Hematopoietic multipotent progenitor cell treated with erythropoietin and hydrocortisone succinate and interleukin-3 and kit ligand, for 17 days (in vitro differentiated cells): ENCODE results near the gene LRRTM1.

Experiments
- DNase-seq: peaks from one replicate; pipeline ENCODE4 v3.0.0-alpha.2; 2015; ENCODE audit warnings: low spot score

LRRTM1 gene

DNA sequence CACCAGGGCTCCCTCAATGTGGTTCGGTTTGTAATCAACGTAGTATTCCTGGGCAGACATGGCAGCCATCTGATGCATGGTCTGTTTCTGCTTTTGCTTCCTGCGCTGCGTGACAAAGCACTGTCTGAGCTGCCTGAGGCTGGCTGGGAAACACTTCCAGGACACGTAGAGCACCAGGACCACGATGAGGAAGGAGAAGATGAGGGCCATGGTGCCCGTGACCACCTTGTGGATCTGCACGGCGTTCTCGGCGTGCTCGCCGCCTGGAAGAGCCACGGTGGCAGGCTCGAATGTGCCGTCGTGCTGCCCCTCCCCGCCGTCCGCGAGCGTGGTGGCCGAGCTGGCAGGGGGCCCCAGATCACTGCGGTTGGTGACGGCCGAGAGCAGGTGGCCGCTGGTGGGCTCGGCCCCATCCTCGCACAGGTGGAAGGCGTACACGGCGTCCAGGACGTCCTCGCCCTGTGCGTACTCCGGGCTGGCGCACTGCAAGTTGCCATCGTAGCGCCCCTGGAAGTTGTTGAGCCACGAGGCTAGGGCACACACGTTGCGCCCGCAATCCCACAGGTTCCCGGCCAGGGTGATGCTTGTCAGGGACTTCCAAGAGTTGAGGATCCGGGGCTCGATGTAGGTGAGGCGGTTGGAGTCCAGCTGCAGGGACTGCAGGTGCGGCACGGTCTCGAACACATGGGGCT, 2.1 kb downstream of the LRRTM1 start:
- DNase-seq, result no peak

- no peak for DNase-seq
Measured at GRCh38 chr2:80302001-80302313, 2.6 kb downstream of the LRRTM1 start.

- DNase-seq, result no peak
Measured at GRCh38 chr2:80300954-80301353, 3.6 kb downstream of the LRRTM1 start.

- no peak for DNase-seq
Measured at GRCh38 chr2:80300346-80300745, 4.2 kb downstream of the LRRTM1 start.

GRCh38 chr2:80299661-80300060, 4.9 kb downstream of the LRRTM1 start:
- DNase-seq, result no peak

- DNase-seq, result no peak
Measured at GRCh38 chr2:80298954-80299353, 5.6 kb downstream of the LRRTM1 start.

DNA sequence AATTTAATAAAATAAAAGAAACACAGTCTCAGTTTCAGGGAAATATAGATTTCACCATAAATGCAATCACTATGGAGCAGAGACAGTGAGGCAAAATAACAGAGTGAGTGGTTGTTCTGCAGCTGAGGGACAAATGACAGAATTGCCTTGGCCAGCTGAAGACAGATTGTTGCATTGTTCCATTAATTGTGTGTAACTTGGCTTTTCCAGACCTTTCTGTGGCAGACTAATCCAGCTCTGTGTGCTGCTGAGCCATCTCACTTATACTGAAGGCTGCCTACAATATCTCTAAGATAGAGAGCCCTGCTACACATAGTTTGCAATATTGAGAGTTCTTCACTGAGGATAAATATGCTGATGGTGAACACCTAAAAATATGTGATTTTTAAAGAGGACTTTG, 11.5 kb downstream of the LRRTM1 start:
- no peak for DNase-seq

DNA sequence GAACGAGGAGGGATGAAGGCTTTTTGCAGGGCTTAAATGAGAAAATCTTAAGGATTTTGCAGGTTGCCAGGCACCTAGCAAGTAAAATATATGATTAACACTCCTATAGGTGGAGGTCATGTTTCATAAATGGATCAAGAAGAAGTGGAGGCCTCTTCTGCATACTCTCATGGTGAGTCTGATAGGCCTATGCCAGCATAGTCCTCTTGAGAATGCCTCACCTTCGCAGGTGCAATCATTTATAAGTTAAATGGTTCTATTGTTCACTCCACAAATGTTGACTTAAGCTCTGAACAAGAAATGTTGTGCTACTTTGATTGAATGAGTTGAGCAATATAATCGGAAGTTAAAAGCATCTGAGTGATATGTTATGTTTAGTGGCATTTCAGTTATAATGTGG, 12.1 kb downstream of the LRRTM1 start:
- no peak for DNase-seq

DNA sequence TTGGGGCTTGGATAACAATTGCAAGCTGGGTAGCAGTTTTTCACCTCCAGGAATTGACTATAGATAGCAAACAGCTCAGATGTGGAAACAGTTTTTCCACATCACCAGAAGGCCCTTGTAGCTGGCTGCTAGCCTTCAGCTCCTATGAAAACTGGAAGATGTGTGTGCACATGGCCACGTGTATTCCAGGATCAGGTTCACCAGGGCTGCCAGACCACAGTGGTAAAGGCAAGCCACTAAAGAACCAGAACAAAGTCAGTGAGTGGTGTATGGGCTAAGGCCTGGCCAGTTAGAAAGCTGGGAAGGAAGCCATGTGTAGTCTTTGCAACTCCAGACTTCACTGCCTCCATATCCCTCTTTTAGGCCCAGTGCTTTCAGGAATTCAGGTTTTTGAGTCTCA, 12.9 kb downstream of the LRRTM1 start:
- DNase-seq, result no peak

DNA sequence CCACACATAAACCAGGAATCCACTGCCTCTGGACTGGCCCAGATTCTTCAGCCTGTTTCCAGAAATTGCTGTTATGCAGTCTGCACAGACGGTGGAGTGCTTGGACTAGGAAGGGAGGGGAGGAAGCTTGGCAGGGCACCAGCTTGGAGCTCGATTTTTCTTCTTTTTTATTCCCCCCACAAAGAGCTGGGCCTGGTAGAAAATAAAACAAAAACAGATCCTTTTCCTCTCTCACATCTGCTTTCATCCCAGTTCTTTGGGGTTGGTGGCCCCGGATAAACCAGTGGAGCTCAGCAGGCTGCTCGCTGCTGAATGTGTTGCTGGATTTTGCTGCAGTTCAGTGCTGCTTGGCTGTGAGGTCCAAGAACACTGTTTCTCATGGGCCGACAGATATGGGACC, 16.0 kb downstream of the LRRTM1 start:
- DNase-seq, result no peak

- DNase-seq, result no peak
Measured at GRCh38 chr2:80281049-80281448, 23.5 kb downstream of the LRRTM1 start.

GRCh38 chr2:80280598-80280997, 24.0 kb downstream of the LRRTM1 start:
- no peak for DNase-seq

GRCh38 chr2:80269806-80270205, 34.7 kb downstream of the LRRTM1 start:
- DNase-seq, result no peak

DNA sequence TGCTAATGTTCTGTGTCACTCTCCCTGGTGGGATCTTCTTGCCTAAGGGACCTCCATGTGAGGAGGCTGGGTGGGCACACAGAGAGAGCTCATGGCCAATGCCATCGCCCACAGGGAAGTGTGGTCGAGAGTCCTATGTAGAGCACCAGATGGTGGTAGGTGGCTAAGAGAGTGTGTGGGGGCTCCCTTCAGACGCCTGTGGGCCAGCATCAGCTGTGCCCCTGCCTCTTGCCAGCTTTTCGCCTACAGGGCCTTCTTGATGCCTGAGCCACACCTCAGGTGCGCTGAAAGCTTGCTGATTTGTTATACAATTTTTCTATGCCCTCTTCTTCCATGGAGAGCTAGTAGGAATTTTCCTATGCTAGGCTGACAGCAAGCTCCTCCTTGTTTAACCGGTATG, 38.3 kb downstream of the LRRTM1 start:
- no peak for DNase-seq

- DNase-seq, result no peak
Measured at GRCh38 chr2:80259292-80259691, 45.3 kb downstream of the LRRTM1 start.

- no peak for DNase-seq
Measured at GRCh38 chr2:80258793-80259192, 45.8 kb downstream of the LRRTM1 start.

- DNase-seq, result no peak
Measured at GRCh38 chr2:80258341-80258740, 46.2 kb downstream of the LRRTM1 start.

DNA sequence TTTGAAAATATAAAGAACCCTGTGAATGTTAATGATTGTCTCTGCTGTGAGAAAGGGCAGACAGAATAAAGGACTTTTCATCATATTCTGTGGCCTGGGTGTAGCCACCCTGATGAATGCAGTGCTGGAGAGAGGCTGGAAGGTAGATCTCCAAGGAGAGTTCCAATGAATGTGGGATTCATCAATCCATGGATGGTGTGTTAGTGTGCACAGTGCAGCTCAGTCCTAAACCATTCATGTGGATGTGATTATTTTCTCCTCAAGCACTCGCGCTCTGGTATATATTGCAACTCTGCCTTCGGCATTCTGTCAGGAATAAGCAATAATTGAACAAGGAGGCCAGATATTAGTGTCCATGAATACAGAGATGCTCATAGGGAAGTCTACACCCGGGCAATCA, 47.1 kb downstream of the LRRTM1 start:
- no peak for DNase-seq

DNA sequence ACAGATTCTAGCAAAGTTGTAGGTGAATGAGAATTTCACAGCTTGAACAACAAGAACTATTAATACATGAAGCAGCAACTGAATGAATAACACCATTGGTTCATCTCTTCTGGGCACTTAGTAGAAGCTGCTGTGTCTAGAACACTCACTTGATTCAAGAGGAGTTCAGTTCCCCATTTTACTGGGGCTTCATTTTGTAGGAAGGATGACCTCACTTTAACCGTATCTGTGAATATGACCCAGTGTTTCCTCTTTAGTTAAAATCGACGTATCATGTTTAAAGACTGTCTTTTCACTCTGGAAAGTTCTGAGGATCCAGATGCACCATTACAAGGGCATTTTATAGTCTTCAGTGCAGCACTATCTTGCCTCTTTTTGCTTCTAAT, 47.8 kb downstream of the LRRTM1 start:
- DNase-seq, result no peak

DNA sequence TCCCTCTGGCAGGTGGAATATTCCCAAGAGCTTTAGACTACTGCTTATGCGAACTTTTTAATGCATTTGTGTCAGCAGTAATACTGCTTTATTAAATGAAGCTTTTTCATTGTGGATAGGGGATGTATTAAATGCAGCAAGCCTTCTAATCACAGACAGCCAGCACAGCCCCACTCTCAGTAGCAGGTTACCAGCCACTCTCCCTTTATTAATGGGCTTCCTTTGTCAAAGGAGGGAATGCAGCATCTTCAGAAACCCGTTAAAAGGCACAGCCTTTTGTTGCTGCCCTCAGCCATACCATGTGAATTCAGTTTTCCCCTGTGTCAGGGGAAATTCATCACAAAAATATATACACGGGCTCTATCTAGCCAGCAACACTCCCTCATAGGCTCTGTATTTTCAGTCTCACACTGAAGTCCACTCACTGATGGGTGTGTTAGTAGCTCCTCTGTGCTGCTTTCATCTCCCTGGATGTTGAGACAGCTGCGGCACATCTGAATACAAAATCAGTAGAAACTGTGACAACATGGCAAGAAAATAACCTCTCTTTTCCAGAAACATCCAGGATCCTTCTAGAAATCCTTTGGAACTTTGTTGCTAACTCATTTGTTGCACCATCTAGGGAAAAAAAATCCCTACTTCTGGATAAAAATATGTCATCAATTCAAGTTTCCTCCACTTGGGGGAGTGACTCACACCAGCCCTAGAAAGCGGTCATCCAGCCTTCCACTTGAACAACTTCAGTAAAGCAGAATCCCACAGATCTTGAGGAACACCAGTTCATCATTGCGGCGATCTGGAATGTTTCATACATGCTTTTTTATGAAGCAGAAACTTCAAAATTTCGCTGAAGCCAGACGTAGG, 48.4 kb downstream of the LRRTM1 start:
- DNase-seq, result no peak

DNA sequence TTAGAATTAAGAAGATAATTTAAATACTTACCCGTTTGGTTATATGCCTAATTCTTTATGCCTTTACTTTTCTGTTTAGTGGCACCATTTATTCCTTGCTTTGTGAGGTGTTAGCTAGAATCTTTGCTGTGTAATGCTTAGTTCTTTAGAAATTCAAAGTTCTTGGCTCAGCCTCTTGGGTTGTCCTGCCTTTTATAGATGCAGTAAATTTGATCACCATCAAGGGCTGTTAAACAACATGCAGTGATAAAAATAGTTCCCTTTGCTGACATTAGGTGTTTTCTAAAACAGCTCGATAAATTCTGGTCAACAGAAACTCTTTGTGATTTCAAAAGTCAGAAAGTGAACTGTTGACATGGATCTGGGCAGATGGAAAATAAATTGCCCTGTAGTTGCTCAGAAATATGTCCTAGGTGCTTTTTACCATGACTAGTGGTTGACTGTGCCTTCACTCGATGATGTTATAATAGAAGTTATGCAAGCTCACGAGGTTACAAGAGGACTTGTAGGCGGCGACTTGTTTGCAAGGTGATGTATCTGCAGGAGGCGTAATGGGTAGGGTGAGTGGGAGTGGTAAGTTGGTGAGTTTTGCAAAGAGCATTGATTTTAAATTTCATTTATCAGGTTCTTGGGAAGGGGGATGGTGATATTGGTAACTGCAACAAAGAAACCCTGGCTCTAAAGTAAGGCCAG, 52.1 kb downstream of the LRRTM1 start:
- DNase-seq, result no peak
